ENCODE results near the gene ABCB9. TPM values are rescaled to one million over a fixed set of nuclear protein-coding genes. Genes with fewer than 3 reads are reported as not detected.

The ABCB9 gene
- total RNA-seq, 4 donors from 2014 or later = 2.3 to 8.4 (median 3.5) TPM

- no peak overlapping the region for H3K4me3 ChIP-seq
- H3K9me3 ChIP-seq = no peaks in the 10 kb centered on the region
- H3K27ac ChIP-seq = no peak overlapping the region
- ATAC-seq = no peak
- no peaks in the 10 kb centered on the region for H3K27me3 ChIP-seq
- TF ChIP-seq CTCF (IDR thresholded peaks at IDR 0.05) (no peak), POLR2AphosphoS5 (IDR thresholded peaks at IDR 0.05) (no peak), EP300 (IDR thresholded peaks at IDR 0.05) (no peak), POLR2A (IDR thresholded peaks at IDR 0.05) (no peak)
- 100% methylated on average over 1 of the region's 1 CpG; no CpG with 5 or more reads in 1 of the 2 donors for WGBS, 2 donors (ENCODE audit: low coverage in 1 of 2)
- H3K4me1 ChIP-seq = no peaks in the 10 kb centered on the region
- peaks cover 0 to 89% of the 10 kb centered on the region in 2 donors for H3K36me3 ChIP-seq
Observed at GRCh38 chr12:123010110-123010509, 43.8 kb upstream of the ABCB9 start.

- TF ChIP-seq POLR2A (IDR thresholded peaks at IDR 0.05) (no peak), EP300 (IDR thresholded peaks at IDR 0.05) (no peak), CTCF (IDR thresholded peaks at IDR 0.05) (no peak), POLR2AphosphoS5 (IDR thresholded peaks at IDR 0.05) (no peak)
- H3K36me3 ChIP-seq = peaks cover 0 to 95% of the 10 kb centered on the region in 2 donors
- WGBS, 2 donors (ENCODE audit: low coverage in 1 of 2) = 79 to 81% methylated on average over 12 of the region's 12 CpGs
- H3K4me3 ChIP-seq = no peak overlapping the region
- no peaks in the 10 kb centered on the region for H3K9me3 ChIP-seq
- ATAC-seq = no peak
- H3K27ac ChIP-seq = no peak overlapping the region
- H3K27me3 ChIP-seq = no peaks in the 10 kb centered on the region
- no peaks in the 10 kb centered on the region for H3K4me1 ChIP-seq
Observed at GRCh38 chr12:123006977-123007376, 40.7 kb upstream of the ABCB9 start.

- Histone ChIP-seq H3K4me3 (no peak overlapping the region), H3K9me3 (no peaks in the 10 kb centered on the region), H3K27ac (no peak overlapping the region), H3K27me3 (no peaks in the 10 kb centered on the region), H3K4me1 (no peaks in the 10 kb centered on the region), H3K36me3 (peaks cover 0 to 95% of the 10 kb centered on the region in 2 donors)
- no peak for TF ChIP-seq POLR2AphosphoS5 (IDR thresholded peaks at IDR 0.05)
- no peak for TF ChIP-seq EP300 (IDR thresholded peaks at IDR 0.05)
- no peak for TF ChIP-seq CTCF (IDR thresholded peaks at IDR 0.05)
- no peak for TF ChIP-seq POLR2A (IDR thresholded peaks at IDR 0.05)
- no CpG with 5 or more reads among the region's 22 CpGs for WGBS, 2 donors (ENCODE audit: low coverage in 1 of 2)
- ATAC-seq = no peak
Observed at GRCh38 chr12:123005081-123005626, 38.9 kb upstream of the ABCB9 start.

- Histone ChIP-seq H3K4me1 (no peaks in the 10 kb centered on the region), H3K27me3 (no peaks in the 10 kb centered on the region), H3K9me3 (no peaks in the 10 kb centered on the region), H3K27ac (no peak overlapping the region), H3K4me3 (no peak overlapping the region), H3K36me3 (peaks cover 0 to 95% of the 10 kb centered on the region in 2 donors)
- no peak for TF ChIP-seq POLR2AphosphoS5 (IDR thresholded peaks at IDR 0.05)
- no peak for TF ChIP-seq EP300 (IDR thresholded peaks at IDR 0.05)
- no peak for TF ChIP-seq POLR2A (IDR thresholded peaks at IDR 0.05)
- TF ChIP-seq CTCF (IDR thresholded peaks at IDR 0.05) = no peak
- no peak for ATAC-seq
- no CpG with 5 or more reads among the region's 14 CpGs for WGBS, 2 donors (ENCODE audit: low coverage in 1 of 2)
Observed at GRCh38 chr12:123004287-123004686, 38.0 kb upstream of the ABCB9 start.

- 100% methylated on average over 1 of the region's 6 CpGs; no CpG with 5 or more reads in 1 of the 2 donors for WGBS, 2 donors (ENCODE audit: low coverage in 1 of 2)
- Histone ChIP-seq H3K27ac (no peak overlapping the region), H3K4me3 (no peak overlapping the region), H3K9me3 (no peaks in the 10 kb centered on the region), H3K4me1 (no peaks in the 10 kb centered on the region), H3K36me3 (peaks cover 0 to 91% of the 10 kb centered on the region in 2 donors), H3K27me3 (no peaks in the 10 kb centered on the region)
- TF ChIP-seq POLR2A (IDR thresholded peaks at IDR 0.05) (no peak), CTCF (IDR thresholded peaks at IDR 0.05) (no peak), POLR2AphosphoS5 (IDR thresholded peaks at IDR 0.05) (no peak), EP300 (IDR thresholded peaks at IDR 0.05) (no peak)
- no peak for ATAC-seq
Observed at GRCh38 chr12:123003257-123003656, 37.0 kb upstream of the ABCB9 start.

Data from gastroesophageal sphincter (tissue), 4 donors.